RPMI8226 (cell line): ENCODE data around the gene CNTNAP3.
"Not testable (repeated sequence)": the region's sequence is repeated elsewhere in the genome, so short reads cannot be mapped to it uniquely, and the experiment has no call there.

Experiments
- DNase-seq: peaks from one replicate; pipeline ENCODE4 v3.0.0-alpha.2; 2015

Gene CNTNAP3

GRCh38 chr9:39062966-39063365, 225.0 kb downstream of the CNTNAP3 start:
- DNase-seq: not testable (repeated sequence)

- not testable (repeated sequence) for DNase-seq
Observed at GRCh38 chr9:39054453-39054852, 233.5 kb downstream of the CNTNAP3 start.

GRCh38 chr9:39046833-39047232, 241.1 kb downstream of the CNTNAP3 start:
- not testable (repeated sequence) for DNase-seq

- DNase-seq: not testable (repeated sequence)
Observed at GRCh38 chr9:39042352-39042803, 245.6 kb downstream of the CNTNAP3 start.

GRCh38 chr9:39041774-39042173, 246.2 kb downstream of the CNTNAP3 start:
- not testable (repeated sequence) for DNase-seq

- not testable (repeated sequence) for DNase-seq
Observed at GRCh38 chr9:39039148-39039547, 248.8 kb downstream of the CNTNAP3 start.

- DNase-seq: not testable (repeated sequence)
Observed at GRCh38 chr9:39038221-39038620, 249.7 kb downstream of the CNTNAP3 start.

- not testable (repeated sequence) for DNase-seq
Observed at GRCh38 chr9:39033849-39034248, 254.1 kb downstream of the CNTNAP3 start.

- DNase-seq: not testable (repeated sequence)
Observed at GRCh38 chr9:39030204-39031019, 257.6 kb downstream of the CNTNAP3 start.

- not testable (repeated sequence) for DNase-seq
Observed at GRCh38 chr9:39028855-39029254, 259.1 kb downstream of the CNTNAP3 start.

- not testable (repeated sequence) for DNase-seq
Observed at GRCh38 chr9:39028168-39028567, 259.8 kb downstream of the CNTNAP3 start.

- DNase-seq: not testable (repeated sequence)
Observed at GRCh38 chr9:39025911-39026588, 261.9 kb downstream of the CNTNAP3 start.
